ENCODE data around the gene UPF1.

The UPF1 gene

DNA sequence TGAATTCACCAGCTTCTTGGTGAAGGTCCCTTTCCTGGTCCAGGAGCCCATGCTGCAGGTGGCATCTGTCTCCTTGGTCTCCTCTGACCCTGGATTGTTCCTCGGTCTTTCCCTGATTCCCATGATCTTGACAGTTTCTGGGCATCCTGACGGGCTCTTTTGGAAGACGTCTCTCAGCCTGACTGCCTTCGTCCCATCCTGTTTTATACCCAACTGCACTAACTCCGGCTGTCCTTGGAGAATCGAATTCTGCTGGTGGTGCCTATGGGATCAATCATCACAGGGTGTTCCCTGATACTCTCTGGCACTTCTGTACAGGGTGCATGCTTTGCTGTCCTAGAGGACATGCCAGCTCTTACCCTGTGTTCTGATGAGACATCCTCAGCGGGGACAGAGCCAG, 45.1 kb downstream of the UPF1 start:
- DNase-seq: no peak

DNA sequence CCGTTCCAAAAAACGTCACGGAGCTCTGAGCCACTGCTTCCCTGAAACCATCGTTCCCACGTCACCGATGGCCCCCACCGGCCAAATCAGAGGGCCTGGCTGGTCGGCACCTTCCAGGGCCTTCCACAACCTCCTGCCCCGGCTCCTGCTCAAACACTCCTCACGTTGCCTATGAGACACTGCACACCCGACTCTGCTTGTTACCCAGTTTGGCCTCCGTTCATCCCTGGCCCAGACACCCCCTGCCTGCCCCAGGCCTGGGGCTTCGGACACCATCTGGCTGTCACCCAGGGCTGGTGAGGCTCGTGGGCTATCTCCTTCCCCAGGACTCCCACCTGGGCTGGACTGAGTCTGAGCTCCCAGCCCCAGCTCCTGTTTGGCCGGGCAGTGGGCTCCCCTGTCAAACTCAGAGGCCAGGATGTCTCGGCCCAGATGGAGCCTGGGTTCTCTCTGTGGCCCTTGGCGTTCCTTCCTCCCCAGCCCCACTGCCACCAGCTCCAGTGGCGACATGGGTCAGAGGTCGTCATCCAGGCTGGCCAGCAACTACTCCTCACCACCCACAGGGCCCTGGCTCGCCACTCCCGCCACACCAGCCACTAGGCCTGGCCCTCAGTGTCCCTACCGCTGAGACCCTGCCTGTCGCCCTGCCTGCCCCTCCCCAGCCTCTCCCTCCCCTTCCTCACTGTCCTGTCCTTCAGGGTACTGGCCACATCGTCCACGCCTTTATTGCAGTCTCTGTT, 46.5 kb downstream of the UPF1 start:
- no peak for DNase-seq

DNA sequence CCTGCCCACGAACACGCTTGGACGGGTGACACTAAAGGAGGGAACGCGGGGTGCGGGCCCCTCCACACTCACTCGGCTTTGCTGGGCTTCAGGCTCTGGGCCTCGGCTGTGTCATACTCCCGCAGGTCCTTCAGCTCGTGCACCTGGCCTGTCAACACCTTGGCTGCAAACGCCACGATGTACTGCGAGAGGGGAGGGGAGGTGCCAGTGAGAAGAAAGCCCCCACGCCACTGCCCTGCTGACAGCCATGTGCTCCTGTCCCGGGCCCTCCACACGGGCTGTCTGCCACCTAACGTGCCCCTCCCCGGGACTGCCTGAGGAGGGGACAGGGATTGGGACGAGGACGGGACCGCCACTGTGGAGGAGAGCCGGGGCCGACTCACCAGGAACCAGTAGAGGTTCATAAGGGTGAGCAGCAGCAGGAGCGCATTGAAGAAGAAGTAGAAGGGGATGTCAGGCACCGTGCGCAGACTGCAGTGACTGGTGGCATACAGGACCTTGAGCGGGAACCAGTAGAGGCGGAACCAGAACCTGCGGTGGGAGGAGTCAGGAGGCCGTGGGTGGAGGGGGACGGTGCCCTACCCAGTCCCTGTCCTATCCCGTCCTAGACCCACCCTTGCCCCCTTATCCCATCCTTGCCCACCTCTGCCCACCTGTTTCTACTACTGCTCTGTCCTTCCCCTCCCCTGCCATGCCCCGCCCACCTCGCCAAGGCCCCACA, 47.3 kb downstream of the UPF1 start:
- DNase-seq: no peak

DNA sequence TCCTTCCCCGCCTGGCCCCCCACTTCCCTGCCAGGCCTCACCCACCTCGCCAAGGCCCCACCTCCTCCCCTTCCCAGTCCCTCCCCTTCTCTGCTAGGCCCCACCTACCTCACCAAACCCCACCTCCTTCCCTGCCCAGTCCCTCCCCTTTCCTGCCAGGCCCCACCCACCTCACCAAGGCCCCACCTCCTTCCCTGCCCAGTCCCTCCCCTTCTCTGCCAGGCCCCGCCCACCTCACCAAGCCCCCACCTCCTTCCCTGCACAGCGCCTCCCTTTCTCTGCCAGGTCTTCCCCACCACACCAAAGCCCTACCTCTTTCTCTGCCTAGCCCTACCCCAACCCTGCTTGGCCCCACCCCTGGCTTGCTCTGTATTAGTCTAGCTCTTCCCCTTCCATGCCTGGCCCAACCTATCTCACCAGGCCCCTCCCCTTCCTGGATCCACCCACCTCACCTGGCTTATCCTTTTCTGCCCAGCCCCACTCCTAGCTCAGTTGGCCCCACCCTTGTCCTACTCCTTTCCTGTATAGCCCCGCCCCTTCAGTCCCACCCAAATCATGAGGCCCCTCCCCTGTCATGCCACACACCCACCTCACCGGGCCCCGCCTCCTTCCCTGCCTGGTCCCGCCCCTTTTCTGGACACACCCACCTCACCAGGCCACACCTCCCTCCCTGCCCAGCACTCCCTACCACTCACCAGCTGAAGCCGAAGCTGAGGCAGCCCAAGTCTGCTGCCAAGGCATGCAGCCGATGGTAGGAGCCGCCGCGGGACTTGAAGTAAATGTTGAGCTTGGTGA, 48.0 kb downstream of the UPF1 start:
- peak; percentile 31 for DNase-seq

DNA sequence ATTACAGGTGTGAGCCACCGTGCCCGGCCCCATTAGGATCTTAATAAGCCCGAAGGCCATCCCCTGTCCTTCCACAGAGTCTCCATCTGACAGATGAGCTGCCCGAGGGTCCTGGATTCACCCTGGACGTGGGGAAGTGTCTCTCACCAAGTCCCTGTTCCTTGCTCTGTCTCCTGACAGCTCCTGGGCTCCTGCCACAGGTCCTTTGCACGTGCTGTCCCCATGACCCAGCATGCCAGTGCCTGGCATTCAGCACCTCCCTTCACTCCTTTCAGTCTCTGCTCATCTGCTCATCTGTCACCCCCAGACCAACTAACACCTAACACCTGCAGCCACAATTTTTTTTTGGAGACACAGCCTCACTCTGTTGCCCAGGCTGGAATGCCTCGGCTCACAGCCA, 49.7 kb downstream of the UPF1 start:
- DNase-seq: no peak

DNA sequence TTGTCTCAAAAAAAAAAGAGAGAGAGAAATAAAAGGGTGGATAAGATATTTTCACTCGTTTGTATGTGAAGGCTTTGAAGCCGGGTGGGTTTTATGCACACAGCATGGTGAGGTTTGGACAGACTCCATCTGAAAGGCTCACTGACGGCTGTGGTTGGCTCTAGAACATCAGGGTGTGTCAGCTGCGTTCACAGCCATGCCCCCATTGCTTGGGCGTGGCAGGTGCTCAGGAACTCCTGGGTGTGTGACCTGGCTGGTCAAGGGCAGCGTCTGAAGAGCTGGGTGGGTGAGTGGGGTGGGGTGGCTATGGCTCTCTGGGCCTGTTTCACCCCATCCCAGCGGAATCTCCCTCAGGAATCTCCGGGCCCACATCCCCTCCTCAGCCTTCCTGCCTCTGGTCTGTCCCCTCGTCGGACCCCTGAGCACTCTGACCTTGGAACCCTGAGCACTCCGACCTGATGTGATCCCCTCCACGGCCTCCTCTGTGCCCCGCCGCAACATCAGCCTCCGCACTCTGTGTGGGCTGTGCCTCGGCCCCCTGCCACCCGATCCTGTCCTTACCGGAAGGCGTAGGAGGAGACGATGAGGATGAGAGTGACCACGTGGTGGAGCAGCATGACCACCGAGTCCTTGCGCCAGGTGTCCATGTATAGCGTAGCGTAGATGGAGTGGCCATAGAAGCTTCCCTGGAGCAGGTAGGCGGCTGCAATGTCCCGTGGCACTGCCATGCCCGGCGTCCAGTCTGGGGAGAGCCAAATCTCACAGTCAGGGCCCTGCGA, 52.0 kb downstream of the UPF1 start:
- DNase-seq: no peak

DNA sequence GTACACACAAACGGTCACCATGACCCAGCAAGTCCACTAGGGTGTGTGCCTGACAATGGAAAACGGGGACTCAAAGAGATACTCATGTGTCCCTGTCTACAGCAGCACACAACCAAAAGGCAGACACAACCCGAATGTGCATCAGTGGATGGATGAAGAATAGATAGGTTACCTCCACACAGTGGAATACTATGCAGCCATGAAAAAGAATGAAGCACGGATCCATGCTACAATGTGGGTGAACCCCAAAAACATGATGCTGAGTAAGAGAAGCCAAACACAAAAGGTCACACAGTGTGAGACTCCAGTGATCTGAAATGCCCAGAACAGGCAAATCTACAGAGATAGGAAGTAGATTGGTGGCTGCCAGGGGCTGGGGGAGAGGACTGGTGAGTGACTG, 55.2 kb downstream of the UPF1 start:
- no peak for DNase-seq

DNA sequence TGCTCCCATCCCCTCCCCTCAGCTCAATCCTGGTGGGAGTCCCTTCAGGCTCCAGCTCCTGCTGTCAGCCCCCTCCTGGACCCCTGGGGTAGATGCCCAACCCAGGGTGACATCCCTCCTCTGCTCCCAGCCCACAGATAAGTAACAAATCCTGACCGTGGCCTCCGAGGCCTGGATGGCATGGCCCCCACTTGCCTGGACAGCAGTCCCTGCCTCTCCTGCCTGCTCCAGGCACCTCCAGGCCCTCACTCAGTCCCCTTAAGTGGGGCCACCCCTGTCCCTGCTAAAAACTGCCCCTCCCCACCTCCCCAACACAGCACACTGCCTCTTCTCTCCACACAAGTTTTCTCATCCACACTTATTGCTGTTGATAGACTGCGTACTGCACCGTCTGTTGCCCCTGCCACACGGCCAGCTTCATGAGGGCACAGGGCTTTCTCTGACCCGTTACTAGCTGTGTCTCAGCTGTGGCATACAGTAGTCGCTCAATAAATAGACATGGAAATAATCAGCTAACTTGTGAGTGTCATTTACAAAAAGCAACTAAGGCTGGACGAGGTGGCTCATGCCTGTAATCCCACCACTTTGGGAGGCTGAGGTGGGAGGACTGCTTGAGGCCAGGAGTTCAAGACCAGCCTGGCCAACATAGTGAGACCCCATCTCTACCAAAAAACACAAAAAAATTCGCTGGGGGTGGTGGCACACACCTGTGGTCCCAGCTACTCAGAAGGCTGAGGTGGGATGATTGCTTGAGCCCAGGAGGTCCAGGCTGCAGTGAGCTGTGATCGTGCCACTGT, 58.4 kb downstream of the UPF1 start:
- DNase-seq: no peak

DNA sequence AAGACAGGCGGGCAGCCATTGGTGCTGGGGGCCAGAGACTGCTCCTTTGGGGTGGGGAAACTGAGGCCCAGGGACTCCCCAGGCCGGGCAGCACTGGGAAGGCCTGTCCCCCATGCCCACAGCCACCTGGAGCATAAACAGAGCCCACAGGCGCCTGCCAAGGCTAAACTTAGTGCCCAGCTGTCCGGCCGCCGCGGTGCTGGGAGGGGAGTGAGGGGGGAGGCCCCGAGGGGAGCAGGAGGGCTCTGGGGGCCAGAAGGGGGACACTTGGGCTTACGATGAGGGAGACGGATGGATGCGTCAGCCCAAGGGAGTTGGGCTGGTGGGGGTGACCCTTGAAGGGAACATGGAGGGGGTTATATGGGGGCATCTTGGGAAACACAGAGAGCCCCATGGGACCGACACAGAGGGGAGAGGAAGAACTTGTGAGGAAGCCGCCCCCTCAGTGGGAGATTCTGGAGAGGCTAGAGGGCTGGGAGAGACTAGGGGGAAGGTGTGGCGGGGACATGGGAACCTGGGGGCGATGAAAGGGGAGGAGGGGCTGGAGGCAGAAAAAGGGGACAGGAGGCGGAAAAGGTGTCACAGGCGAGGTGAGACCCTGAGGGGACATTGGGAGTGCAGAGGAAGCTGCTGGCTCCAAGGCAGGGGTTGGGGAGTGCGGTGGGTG, 62.0 kb downstream of the UPF1 start:
- no peak for DNase-seq

DNA sequence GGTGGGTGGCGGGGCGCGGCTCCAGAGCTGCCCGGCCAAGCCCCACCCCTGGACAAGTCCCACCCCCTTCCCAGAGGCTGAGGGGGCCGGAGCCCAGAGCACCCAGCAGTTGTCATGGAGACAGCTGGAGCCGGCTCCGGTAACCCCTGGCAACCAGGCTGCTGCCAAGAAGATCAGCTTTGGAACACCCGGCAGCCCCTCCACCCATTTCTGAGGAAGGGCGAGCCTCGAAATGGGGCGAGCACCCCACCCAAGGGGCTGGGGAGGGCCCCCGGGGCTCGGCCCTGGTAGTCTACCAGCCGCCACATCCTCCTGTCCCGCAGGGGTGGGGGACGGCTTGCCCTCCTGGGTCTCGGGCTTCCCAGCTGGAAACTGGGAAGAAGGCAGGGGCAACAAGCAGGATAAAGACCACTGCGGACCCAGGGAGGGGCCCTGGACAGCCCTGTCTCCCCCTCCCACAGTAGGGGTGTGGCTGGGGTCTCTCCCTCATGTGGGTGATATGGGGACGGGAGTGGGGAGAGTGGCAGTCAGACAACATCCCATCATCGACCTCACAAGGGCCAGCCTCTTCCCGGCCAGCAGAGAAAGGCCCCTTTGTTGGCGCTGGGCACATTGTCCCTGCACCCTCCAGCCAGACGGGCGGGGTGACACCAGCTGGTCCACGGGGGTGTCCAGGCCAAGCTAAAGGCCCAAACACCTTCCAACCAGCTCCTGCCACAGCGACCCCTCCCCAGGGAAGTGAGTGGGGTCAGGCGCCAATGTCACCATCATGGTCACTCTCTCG, 62.7 kb downstream of the UPF1 start:
- no peak for DNase-seq

DNA sequence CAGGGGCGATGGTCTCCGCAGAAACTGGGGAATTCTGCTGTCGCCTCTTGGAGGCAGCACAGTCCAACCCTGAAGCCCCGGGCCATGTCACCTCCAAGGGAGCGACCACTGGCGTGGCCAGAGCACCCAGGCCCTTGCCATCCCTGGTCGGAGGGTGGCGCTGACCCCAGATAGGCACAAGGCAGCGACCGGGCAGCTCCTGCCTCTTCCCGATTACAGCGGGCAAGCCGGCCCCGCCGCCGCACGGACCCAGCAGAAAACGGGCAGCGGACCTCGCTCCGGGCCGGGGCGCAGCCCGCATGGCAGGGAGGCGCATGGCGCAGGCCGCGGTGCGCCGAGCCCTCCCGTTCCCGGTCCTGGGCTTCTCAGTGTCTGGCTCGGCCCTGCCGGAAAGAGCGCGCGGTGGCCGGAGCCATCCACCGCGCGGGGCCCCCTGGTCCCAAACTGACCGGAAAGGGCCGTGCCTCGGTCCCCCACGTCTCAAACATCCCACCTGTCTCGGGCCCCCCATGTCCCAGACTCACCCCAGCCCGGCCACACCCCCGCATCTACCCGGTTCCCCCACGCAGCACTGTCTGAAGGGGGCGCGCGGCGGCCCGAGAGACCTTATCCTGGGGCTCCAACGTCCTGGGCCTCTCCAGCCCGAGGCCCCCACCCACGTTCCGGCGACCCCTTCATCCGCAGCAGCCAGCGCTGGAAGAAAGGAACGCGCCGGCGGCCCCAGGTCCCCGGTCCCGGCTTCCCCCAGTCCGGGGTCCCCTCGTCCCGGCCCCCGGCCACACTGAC, 63.5 kb downstream of the UPF1 start:
- peak; percentile 63 for DNase-seq

DNA sequence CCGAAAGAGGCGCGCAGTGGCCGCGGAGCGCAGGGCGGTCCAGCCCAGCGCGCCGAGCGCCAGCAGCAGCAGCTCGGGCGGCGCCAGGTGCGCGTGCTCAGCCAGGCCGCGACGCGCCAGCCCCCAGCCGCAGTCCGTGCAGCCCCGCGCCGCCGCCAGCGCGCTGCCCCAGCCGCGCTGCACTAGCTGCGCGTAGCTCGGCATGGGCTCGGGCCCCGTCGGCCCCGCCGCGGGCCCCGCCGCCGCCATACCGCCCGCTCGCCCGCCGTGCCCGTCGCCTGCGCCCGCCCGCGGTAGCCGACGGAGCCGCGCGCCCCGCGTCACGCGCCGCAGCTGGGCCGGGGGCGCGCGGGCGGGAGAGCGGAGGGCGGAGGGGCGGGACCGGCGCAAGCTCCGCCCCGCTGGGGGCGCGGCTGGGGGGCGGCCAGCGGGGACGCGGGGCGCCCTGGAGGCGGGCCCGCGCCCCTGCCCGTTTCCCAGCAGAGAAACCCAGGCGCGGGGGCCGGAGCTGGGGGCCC, 64.1 kb downstream of the UPF1 start, which contains the start of gene CERS1:
TSS of gene CERS1 (minus strand) at position 335 of the 518 bp plus-strand sequence. CDS start at position 249, 86 bp downstream.
- peak; percentile 27 for DNase-seq

DNA sequence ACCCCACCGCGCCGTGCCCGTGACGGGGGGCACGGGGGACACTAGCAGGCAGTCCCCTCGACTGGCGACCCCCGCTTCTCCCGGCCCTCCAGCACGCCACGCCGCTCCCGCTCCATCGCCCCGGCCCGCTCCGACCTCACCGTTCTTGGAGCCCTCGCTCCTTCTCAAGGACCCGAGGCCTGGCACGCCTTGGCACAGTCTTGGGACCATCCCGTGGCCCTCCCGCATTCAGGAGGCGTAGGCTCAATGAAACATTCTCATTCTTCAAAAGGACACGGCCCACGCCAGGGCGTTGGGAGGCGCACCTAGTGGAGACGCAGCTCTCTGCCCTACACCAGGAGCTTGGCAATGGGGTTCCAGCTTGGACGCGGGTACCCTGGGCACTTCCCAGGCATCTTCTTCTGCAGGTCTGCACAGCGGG, 64.7 kb downstream of the UPF1 start:
- peak; percentile 21 for DNase-seq

DNA sequence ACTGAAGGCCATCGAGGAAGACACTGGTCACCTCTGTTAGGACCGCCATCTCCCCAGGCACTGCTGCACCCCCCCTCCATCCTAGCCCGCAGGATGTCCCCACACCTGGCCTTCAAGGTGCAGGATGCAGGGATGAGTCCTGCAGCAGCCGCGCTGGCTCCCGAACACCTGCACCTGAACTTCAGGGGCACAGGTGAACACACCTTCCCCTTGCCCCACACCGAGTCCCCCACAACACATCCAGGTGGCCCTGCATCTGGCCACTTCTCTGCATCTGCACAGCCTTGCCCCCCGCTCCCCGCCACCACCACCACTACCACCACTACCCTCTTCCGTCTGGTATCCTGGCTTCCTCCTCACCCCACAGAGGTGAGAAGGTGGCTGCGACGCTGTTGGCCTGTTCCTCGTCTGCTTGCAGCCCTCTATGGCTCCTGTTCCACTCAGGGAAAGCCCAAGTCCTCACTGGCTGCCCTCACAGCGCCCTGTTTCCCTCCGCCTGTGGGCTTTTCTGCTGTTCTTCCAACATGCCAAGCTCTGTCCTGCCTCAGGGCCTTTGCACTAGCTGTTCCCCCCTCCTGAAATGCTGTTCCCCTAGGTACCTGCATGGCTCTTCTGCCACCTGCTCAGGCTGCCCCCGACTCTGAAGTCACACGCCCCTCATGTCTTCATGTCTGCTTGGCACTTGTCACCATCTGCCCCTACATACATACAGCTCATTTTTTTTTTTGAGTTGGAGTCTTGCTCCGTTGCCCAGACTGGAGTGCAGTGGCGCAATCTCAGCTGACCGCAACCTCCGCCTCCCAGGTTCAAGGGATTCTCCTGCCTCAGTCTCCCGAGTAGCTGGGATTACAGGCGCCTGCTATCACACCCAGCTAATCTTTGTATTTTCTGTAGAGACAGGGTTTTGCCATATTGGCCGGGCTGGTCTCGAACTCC, 65.6 kb downstream of the UPF1 start:
- no peak for DNase-seq

DNA sequence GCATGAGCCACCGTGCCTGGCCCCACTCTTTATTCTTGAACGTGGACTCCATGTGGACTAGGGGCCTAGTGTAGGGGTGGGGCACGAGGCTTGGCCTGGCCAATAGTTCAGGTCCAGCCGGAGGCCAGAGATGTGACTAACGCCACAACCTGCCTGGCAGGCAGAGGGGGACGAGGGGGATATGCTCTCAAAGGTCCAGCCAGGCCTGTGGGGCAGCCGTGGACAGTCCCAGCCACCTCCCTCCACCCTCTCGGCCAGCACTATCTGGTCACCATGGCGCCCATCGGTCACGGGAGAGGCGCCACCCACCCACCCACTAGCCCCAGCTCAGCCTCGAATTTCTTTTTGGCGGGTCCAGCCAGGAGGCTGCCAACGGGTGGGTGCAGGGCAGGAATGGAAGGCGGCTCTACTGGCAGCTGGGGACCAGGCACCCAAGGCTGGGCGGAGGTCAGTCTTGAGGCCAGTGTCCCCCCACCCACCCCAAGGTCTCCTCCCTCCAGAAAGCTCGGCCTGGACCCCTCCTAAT, 66.4 kb downstream of the UPF1 start:
- DNase-seq: no peak

DNA sequence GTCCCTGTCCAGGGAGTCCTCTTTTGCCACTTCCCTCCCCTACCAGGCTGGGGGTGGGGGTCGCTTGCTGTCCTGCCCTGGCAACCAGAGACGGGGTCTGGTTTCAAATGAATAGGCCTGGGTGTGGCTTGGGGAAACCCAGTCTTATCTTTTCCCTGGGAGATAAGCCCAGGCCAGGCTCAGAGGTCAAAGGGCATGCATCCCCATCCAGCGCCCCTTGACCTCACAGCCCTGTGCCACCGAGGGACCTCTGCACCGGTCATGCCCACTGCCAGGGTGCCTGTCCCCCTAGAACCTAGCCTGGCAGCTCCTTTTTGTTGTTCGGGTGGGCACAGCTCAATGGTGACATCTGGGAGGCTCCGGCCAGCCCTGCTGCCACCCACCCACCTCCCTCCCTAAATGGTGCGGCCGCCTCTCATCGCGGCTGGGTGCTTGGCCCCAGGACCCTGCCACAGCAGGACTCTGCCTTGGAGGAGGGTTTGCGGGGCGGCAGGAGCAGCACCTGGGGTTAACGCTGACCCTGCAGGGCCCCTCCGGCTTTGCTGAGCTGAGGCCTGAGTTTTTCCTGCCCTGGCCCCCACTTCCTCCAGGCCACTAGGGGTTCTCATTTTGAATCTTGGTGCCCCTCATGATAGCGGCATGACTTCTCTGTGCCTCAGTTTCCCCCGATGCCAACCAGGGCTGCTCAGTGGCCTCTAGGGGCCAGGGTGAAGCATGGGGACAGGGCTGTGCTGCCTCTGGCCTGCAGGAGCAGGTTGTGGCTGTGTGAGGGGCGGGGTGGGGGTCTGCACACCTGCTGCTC, 67.0 kb downstream of the UPF1 start:
- DNase-seq: no peak
